ENCODE data around the gene KRTAP9-1.
"Not testable (repeated sequence)": the region's sequence is repeated elsewhere in the genome, so short reads cannot be mapped to it uniquely, and the experiment has no call there.

The KRTAP9-1 gene

GRCh38 chr17:41184480-41184961 is 5.2 kb upstream of the KRTAP9-1 start, which contains the start of gene KRTAP4-1:
TSS of gene KRTAP4-1 (minus strand) at chr17:41184911. CDS start at chr17:41184854, 57 bp downstream.
- no peak for DNase-seq

- DNase-seq: no peak
Observed at GRCh38 chr17:41185001-41185400, 4.7 kb upstream of the KRTAP9-1 start.

- no peak for DNase-seq
Observed at GRCh38 chr17:41186872-41187271, 2.8 kb upstream of the KRTAP9-1 start.

- DNase-seq: no peak
Observed at GRCh38 chr17:41190328-41190727, 641 bp downstream of the KRTAP9-1 start.

- DNase-seq: no peak
Observed at GRCh38 chr17:41196068-41196467, 6.4 kb downstream of the KRTAP9-1 start.

- DNase-seq: no peak
Observed at GRCh38 chr17:41199421-41200078, 9.9 kb downstream of the KRTAP9-1 start.

- DNase-seq: no peak
Observed at GRCh38 chr17:41211845-41212466, 22.3 kb downstream of the KRTAP9-1 start.

- no peak for DNase-seq
Observed at GRCh38 chr17:41212524-41213169, 23.0 kb downstream of the KRTAP9-1 start.

- DNase-seq: no peak
Observed at GRCh38 chr17:41215681-41216080, 26.0 kb downstream of the KRTAP9-1 start.

GRCh38 chr17:41223821-41224220 is 34.1 kb downstream of the KRTAP9-1 start:
- no peak for DNase-seq

- no peak for DNase-seq
Observed at GRCh38 chr17:41226051-41226450, 36.4 kb downstream of the KRTAP9-1 start.

- DNase-seq: not testable (repeated sequence)
Observed at GRCh38 chr17:41226598-41227095, 37.0 kb downstream of the KRTAP9-1 start, which contains the start of gene KRTAP9-2. TSS of gene KRTAP9-2 (plus strand) at chr17:41226648. CDS start at chr17:41226655, 7 bp downstream.

GRCh38 chr17:41230094-41230493 is 40.4 kb downstream of the KRTAP9-1 start:
- no peak for DNase-seq

GRCh38 chr17:41231731-41232130 is 42.0 kb downstream of the KRTAP9-1 start:
- no peak for DNase-seq

GRCh38 chr17:41232399-41233105 is 42.9 kb downstream of the KRTAP9-1 start, which contains the start of gene KRTAP9-3:
TSS of gene KRTAP9-3 (plus strand) at chr17:41232449. CDS start at chr17:41232502, 53 bp downstream.
- not testable (repeated sequence) for DNase-seq

- not testable (repeated sequence) for DNase-seq
Observed at GRCh38 chr17:41237116-41237515, 47.4 kb downstream of the KRTAP9-1 start.

- not testable (repeated sequence) for DNase-seq
Observed at GRCh38 chr17:41237949-41238437, 48.3 kb downstream of the KRTAP9-1 start, which contains the start of gene KRTAP9-8. TSS of gene KRTAP9-8 (plus strand) at chr17:41237999. CDS start at chr17:41238052, 53 bp downstream.

All from suppressor macrophage treated with lipopolysaccharide for 4 hours (primary cell).